ENCODE data around the gene MIA. TPM values are rescaled to one million over a fixed set of nuclear protein-coding genes. Genes with fewer than 3 reads are reported as not detected.

MIA gene
- total and polyA plus RNA-seq, 2 of the 4 experiments (the other 2 are of a cell fraction), result 0.44 TPM; not detected in 1

GRCh38 chr19:40786060-40787037, 11.0 kb downstream of the MIA start:
- 94% methylated on average over 5 of the region's 25 CpGs; no CpG with 5 or more reads in 1 of the 2 experiments for WGBS, 2 experiments (ENCODE audit: extremely low coverage in 2 of 2, insufficient read length in 1 of 2)

More at GRCh38 chr19:40786060-40787037, 11.0 kb downstream of the MIA start:
- BruUV-seq (replicated peaks), result no TSS peak
- Histone ChIP-seq H3K14ac (replicated peaks; ENCODE audit: low read depth, low read length) (no peak overlapping the region), H3K4me2 (ENCODE audit: low read depth, low read length) (no peak overlapping the region), H3K27ac (ENCODE audit: insufficient read depth, low read length) (no peak overlapping the region), H4K91ac (ENCODE audit: insufficient read depth, low read depth, low read length) (no peak overlapping the region), H2BK120ac (ENCODE audit: low read depth, low read length) (no peak overlapping the region), H3K4ac (ENCODE audit: low read depth, low read length) (no peak overlapping the region), H2BK5ac (ENCODE audit: low read depth, low read length, poor library complexity, severe bottlenecking) (no peak overlapping the region), H3K4me1 (ENCODE audit: control insufficient read depth, insufficient read depth, low read length) (no peaks in the 10 kb centered on the region; the same call in 1 of the 2 replicates), H3K9me1 (ENCODE audit: insufficient read depth, low read length) (peaks cover under 1% of the 10 kb centered on the region; the same call in 1 of the 2 replicates), H3K4me3 (ENCODE audit: insufficient read depth, low read depth, low read length) (no peak overlapping the region), H2BK20ac (ENCODE audit: low read depth, low read length) (no peak overlapping the region), H3K36me3 (ENCODE audit: control insufficient read depth, insufficient read depth, low read length) (peaks cover 14% of the 10 kb centered on the region), H3K18ac (ENCODE audit: low read depth, low read length) (no peak overlapping the region), H3K79me1 (ENCODE audit: low read depth in 1 of 2, low read length in 2 of 2) (peaks cover 0 to 1% of the 10 kb centered on the region in 2 experiments; a peak in 1 of 4 replicates), H4K20me1 (ENCODE audit: insufficient read depth, low read length) (no peaks in the 10 kb centered on the region), H2AFZ (replicated peaks; ENCODE audit: low read length, poor library complexity) (no peak overlapping the region), H2AK5ac (ENCODE audit: low read depth, low read length) (no peak overlapping the region), H3K9me3 (ENCODE audit: control insufficient read depth, insufficient read depth, low read length) (no peaks in the 10 kb centered on the region), H2AK9ac (replicated peaks; ENCODE audit: low read depth, low read length, poor library complexity) (peak overlapping the region; percentile 55), H4K5ac (ENCODE audit: low read depth, low read length) (no peak overlapping the region), H3K23ac (ENCODE audit: low read depth, low read length) (no peak overlapping the region), H3K56ac (ENCODE audit: extremely low read depth, insufficient read depth, low read length) (no peak overlapping the region), H4K8ac (ENCODE audit: low read depth in 2 of 2, low read length in 2 of 2) (no peak overlapping the region), H3K9ac (ENCODE audit: low read depth, low read length) (no peak overlapping the region), H2BK15ac (ENCODE audit: low read depth, low read length) (no peak overlapping the region), H3K27me3 (ENCODE audit: control insufficient read depth, insufficient read depth, low read length) (no peaks in the 10 kb centered on the region)
- dilution Hi-C loops (cut with HindIII; ENCODE audit: low sequenced_read_pairs, unreplicated experiment), result no loop called here
- ATAC-seq (ENCODE audit: low read depth) (no peak), DNase-seq (no peak)
- TF ChIP-seq CTCF (conservative IDR thresholded peaks at IDR 0.05; ENCODE audit: low read depth, low read length), result no peak
- no peak for TF ChIP-seq POLR2A (IDR thresholded peaks at IDR 0.05; ENCODE audit: low read depth, low read length)
- no peak for TF ChIP-seq FOS (IDR thresholded peaks at IDR 0.05; ENCODE audit: low read depth, low read length)
- TF ChIP-seq NFE2L2 (IDR thresholded peaks at IDR 0.05; ENCODE audit: low read depth, low read length), result no peak
- TF ChIP-seq CHD1 (IDR thresholded peaks at IDR 0.05; ENCODE audit: low read depth, low read length), result no peak
- no peak for TF ChIP-seq SMC3 (IDR thresholded peaks at IDR 0.05; ENCODE audit: low read depth, low read length)
- no peak for TF ChIP-seq MAZ (IDR thresholded peaks at IDR 0.05; ENCODE audit: borderline replicate concordance, low read depth, low read length)
- no peak for TF ChIP-seq BHLHE40 (IDR thresholded peaks at IDR 0.05; ENCODE audit: low read depth, low read length)
- POLR2A ChIA-PET (ENCODE audit: unreplicated experiment), result no interaction called here
- CTCF ChIA-PET, result no interaction called here
- in situ Hi-C loops (cut with MboI; ENCODE audit: low sequenced_read_pairs), result no loop called here
- intact Hi-C loops (cut with micrococcal nuclease), result no loop called here
